Ishikawa (cell line): Measurements from ENCODE around the gene GFRA1.

Source experiments
- CEBPB ChIP-seq: IDR thresholded peaks from 2 replicates; pipeline ENCODE4 v1.6.1; 2012
- CREB1 ChIP-seq: IDR thresholded peaks from 2 replicates; pipeline ENCODE4 v1.6.1; 2012; ENCODE audit warnings: low read depth
- EP300 ChIP-seq: IDR thresholded peaks from 2 replicates; pipeline ENCODE4 v1.6.1; 2012; ENCODE audit warnings: borderline replicate concordance
- MAX ChIP-seq: IDR thresholded peaks from 2 replicates; pipeline ENCODE4 v1.6.1; 2012
- RAD21 ChIP-seq: IDR thresholded peaks from 2 replicates; pipeline ENCODE4 v1.6.1; 2012; ENCODE audit warnings: low read depth
- TEAD4 ChIP-seq: IDR thresholded peaks from 2 replicates; pipeline ENCODE4 v1.6.1; 2012

- no peak for TF ChIP-seq CEBPB
- TF ChIP-seq EP300, result no peak
- no peak for TF ChIP-seq RAD21
- TF ChIP-seq TEAD4, result no peak
- no peak for TF ChIP-seq MAX
- no peak for TF ChIP-seq CREB1
These were observed 78.9 kb downstream of the GFRA1 start for GRCh38 chr10:116194061-116194460.
